HEK293T (cell line): Measurements from ENCODE around the gene MAK.

Source experiments
- BHLHE40 ChIP-seq: fragments of 450-650 bp; IDR thresholded peaks from 2 replicates; pipeline ENCODE4 v1.6.1; 2016; ENCODE audit warnings: mild to moderate bottlenecking, moderate library complexity, borderline replicate concordance
- CTBP1 ChIP-seq: fragments of 450-650 bp; IDR thresholded peaks from 2 replicates; pipeline ENCODE4 v1.6.1; 2016; ENCODE audit warnings: borderline replicate concordance
- FOXK2 ChIP-seq: fragments of 450-650 bp; IDR thresholded peaks from 2 replicates; pipeline ENCODE4 v1.6.1; 2016; ENCODE audit warnings: mild to moderate bottlenecking
- FOXM1 ChIP-seq: fragments of 450-650 bp; IDR thresholded peaks from 2 replicates; pipeline ENCODE4 v1.6.1; 2017; ENCODE audit warnings: mild to moderate bottlenecking, borderline replicate concordance
- HDGF ChIP-seq: fragments of 450-650 bp; IDR thresholded peaks from 2 replicates; pipeline ENCODE4 v1.6.1; 2017; ENCODE audit warnings: antibody characterized with exemption, borderline replicate concordance
- L3MBTL2 ChIP-seq: fragments of 450-650 bp; conservative IDR thresholded peaks from 2 replicates; pipeline ENCODE4 v1.6.1; 2016; ENCODE audit warnings: mild to moderate bottlenecking
- LEF1 ChIP-seq: fragments of 450-650 bp; IDR thresholded peaks from 2 replicates; pipeline ENCODE4 v1.6.1; 2017; ENCODE audit warnings: mild to moderate bottlenecking, borderline replicate concordance
- SP1 ChIP-seq: fragments of 450-650 bp; IDR thresholded peaks from 2 replicates; pipeline ENCODE4 v1.6.1; 2017
- SUZ12 ChIP-seq: fragments of 450-650 bp; IDR thresholded peaks from 2 replicates; pipeline ENCODE4 v1.6.1; 2016; ENCODE audit warnings: mild to moderate bottlenecking
- TARDBP ChIP-seq: fragments of 450-650 bp; IDR thresholded peaks from 2 replicates; pipeline ENCODE4 v1.6.1; 2016
- TF ChIP-seq, protein P1 (sequence below): fragments of 450-650 bp; IDR thresholded peaks from 2 replicates; pipeline ENCODE4 v1.6.1; 2016

DNA sequence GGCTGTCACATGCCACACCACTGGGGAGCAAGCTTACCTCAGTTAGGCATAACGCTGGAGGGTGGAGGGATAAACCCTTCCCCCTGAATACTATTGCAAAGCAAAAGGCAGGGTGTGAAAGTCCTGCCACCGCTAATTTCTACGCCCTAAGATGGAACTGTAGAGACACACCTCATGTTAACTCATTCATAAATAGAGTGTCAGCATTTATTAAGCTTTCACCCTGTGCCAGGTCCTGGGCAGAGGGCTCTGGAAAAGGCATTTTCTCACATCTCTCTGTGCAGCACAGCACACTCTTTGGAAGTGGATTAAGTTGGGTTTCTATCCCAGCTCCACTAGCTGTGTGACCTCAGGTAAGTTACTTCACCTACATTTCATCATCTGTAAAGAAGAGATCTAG is 68.9 kb downstream of the MAK start:
- TF ChIP-seq SUZ12 (no peak), BHLHE40 (no peak), FOXK2 (no peak), SP1 (no peak), HDGF (no peak), FOXM1 (no peak), LEF1 (no peak), L3MBTL2 (no peak), CTBP1 (no peak), TARDBP (no peak)
- TF ChIP-seq, protein P1, sequence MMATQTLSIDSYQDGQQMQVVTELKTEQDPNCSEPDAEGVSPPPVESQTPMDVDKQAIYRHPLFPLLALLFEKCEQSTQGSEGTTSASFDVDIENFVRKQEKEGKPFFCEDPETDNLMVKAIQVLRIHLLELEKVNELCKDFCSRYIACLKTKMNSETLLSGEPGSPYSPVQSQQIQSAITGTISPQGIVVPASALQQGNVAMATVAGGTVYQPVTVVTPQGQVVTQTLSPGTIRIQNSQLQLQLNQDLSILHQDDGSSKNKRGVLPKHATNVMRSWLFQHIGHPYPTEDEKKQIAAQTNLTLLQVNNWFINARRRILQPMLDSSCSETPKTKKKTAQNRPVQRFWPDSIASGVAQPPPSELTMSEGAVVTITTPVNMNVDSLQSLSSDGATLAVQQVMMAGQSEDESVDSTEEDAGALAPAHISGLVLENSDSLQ, result no peak
